Measurements from ENCODE around the gene NHP2. TPM values are rescaled to one million over a fixed set of nuclear protein-coding genes. Genes with fewer than 3 reads are reported as not detected.

The NHP2 gene
- polyA plus RNA-seq, 1 donor: 85.3 TPM

- no peak for DNase-seq
Measured at GRCh38 chr5:178115814-178116142, 37.9 kb downstream of the NHP2 start.

- DNase-seq: no peak
Measured at GRCh38 chr5:178115136-178115813, 38.4 kb downstream of the NHP2 start.

- no peak for DNase-seq
Measured at GRCh38 chr5:178114325-178115135, 39.2 kb downstream of the NHP2 start.

GRCh38 chr5:178113841-178114324 lies 39.8 kb downstream of the NHP2 start:
- no peak for DNase-seq

GRCh38 chr5:178113141-178113787 lies 40.4 kb downstream of the NHP2 start, which contains the start of gene N4BP3:
N4BP3 (plus strand) TSS chr5:178113532; CDS start chr5:178119584, 6,052 bp downstream.
- DNase-seq: peak; percentile 70

GRCh38 chr5:178112545-178112944 lies 41.1 kb downstream of the NHP2 start:
- no peak for DNase-seq

GRCh38 chr5:178111925-178112324 lies 41.8 kb downstream of the NHP2 start:
- DNase-seq: no peak

GRCh38 chr5:178110511-178110910 lies 43.2 kb downstream of the NHP2 start:
- no peak for DNase-seq

GRCh38 chr5:178108966-178109365 lies 44.7 kb downstream of the NHP2 start:
- DNase-seq: no peak

GRCh38 chr5:178108446-178108845 lies 45.2 kb downstream of the NHP2 start:
- DNase-seq: no peak

- no peak for DNase-seq
Measured at GRCh38 chr5:178107756-178108310, 45.9 kb downstream of the NHP2 start.

- DNase-seq: no peak
Measured at GRCh38 chr5:178106556-178107239, 47.0 kb downstream of the NHP2 start.

GRCh38 chr5:178106086-178106485 lies 47.6 kb downstream of the NHP2 start:
- no peak for DNase-seq

GRCh38 chr5:178104492-178104891 lies 49.2 kb downstream of the NHP2 start:
- DNase-seq: no peak

GRCh38 chr5:178103612-178104011 lies 50.1 kb downstream of the NHP2 start:
- DNase-seq: no peak

Other genes starting within 250 kb of the NHP2 start
- gene PROP1, start 157.6 kb downstream of the NHP2 start, polyA plus RNA-seq (ENCODE audit: insufficient read length): not detected
- gene N4BP3, start 40.4 kb downstream of the NHP2 start, polyA plus RNA-seq (ENCODE audit: insufficient read length): 3.4 TPM
- gene RMND5B, start 22.9 kb downstream of the NHP2 start, polyA plus RNA-seq (ENCODE audit: insufficient read length): 30.6 TPM
- not detected for gene GMCL2, start 33.5 kb upstream of the NHP2 start, polyA plus RNA-seq (ENCODE audit: insufficient read length)
- 163 TPM for gene HNRNPAB, start 50.6 kb upstream of the NHP2 start, polyA plus RNA-seq (ENCODE audit: insufficient read length)
- gene PHYKPL, start 78.9 kb upstream of the NHP2 start, polyA plus RNA-seq (ENCODE audit: insufficient read length): 118 TPM